ENCODE data around the gene NHSL2.
A peak's percentile ranks its signal among the peaks of the same experiment; 100 is the strongest.

Gene NHSL2

DNA sequence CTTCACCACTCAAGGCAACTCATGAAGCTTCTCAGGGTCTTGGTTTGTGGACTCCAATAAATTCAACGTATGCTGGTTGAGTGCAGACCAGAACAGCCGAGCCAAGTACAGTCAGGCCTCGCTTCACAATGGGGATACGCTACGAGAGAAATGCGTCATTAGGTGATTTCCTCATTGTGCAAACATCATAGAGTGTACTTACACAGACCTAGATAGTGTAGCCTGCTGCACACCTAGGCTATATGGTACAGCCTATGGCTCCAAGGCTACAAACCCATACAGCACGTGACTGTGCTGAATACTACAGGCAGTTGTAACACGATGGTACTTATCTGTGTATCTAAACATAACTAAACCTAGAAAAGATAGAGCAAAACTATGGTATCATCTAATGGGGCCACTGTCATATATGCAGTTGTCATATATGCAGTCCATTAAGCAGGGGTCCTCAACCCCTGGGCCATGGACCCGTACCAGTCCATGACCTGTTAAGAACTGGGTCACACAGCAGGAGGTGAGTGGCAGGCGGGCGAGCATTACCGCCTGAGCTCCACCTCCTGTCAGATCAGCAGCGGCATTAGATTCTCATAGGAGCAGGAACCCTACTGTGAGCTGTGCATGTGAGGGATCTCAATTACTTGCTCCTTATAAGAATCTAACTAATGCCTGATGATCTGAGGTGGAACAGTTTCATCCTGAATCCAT lies 189.6 kb downstream of the NHSL2 start:
- no peak for DNase-seq (ENCODE audit: low spot score)
- in situ Hi-C loops (cut with MboI; ENCODE audit: low sequenced_read_pairs, unreplicated experiment) = no loop called here
- TF ChIP-seq, protein P1, sequence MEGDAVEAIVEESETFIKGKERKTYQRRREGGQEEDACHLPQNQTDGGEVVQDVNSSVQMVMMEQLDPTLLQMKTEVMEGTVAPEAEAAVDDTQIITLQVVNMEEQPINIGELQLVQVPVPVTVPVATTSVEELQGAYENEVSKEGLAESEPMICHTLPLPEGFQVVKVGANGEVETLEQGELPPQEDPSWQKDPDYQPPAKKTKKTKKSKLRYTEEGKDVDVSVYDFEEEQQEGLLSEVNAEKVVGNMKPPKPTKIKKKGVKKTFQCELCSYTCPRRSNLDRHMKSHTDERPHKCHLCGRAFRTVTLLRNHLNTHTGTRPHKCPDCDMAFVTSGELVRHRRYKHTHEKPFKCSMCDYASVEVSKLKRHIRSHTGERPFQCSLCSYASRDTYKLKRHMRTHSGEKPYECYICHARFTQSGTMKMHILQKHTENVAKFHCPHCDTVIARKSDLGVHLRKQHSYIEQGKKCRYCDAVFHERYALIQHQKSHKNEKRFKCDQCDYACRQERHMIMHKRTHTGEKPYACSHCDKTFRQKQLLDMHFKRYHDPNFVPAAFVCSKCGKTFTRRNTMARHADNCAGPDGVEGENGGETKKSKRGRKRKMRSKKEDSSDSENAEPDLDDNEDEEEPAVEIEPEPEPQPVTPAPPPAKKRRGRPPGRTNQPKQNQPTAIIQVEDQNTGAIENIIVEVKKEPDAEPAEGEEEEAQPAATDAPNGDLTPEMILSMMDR (IDR thresholded peaks at IDR 0.05; ENCODE audit: borderline replicate concordance, control extremely low read depth, extremely low read depth, insufficient read depth, missing control alignments) = no peak

DNA sequence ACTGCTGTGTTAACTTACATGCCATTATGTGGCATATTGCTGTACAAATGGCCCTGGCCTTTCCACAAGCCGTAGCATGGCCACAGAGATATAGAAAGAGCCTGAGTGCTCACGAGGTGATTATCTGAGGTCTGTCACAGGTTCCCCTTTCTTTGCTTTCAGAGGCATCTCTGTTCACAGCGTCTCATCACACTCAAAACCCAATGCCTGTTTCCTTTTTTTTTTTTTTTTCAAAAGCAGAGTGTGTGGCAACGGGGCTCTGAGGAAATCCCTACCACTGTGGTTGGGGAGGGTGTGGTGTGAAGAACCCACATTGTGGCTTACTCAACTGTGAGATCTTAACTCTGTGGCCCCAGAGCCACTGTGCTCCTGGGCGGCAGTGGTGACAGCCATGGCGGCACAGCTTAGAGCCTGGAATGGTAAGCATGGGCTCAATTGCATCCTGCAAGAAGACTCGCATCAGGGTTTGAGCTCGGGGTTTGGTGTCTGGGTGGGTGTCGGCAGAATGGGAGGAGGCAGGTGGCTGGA lies 190.2 kb downstream of the NHSL2 start:
- peak; percentile 60 for DNase-seq (ENCODE audit: low spot score)
- TF ChIP-seq, protein P1 (IDR thresholded peaks at IDR 0.05; ENCODE audit: borderline replicate concordance, control extremely low read depth, extremely low read depth, insufficient read depth, missing control alignments) = no peak
- in situ Hi-C loops (cut with MboI; ENCODE audit: low sequenced_read_pairs, unreplicated experiment) = no loop called here

DNA sequence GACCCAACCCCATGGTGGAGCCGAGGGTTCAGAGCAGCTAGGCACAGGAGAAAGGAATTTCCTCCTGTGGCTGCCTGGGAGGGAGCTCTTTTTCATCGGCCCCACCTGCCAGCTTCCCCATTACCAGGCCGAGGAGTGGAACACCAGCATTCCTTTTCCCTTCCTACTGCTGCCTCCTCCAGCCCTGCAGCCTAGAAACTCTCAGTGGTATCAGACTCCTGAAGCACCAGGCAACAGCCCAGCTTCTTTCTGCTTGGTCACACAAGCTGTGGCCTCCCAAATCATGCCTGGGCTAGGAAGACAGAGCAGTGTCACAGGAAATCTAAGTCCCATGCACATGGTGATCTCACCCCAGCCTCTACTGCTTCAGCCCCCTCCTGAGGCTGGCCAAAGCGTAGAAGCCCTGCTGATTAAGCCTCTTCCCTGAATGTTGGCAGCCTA lies 191.0 kb downstream of the NHSL2 start:
- TF ChIP-seq, protein P1 (IDR thresholded peaks at IDR 0.05; ENCODE audit: borderline replicate concordance, control extremely low read depth, extremely low read depth, insufficient read depth, missing control alignments) = no peak
- in situ Hi-C loops (cut with MboI; ENCODE audit: low sequenced_read_pairs, unreplicated experiment) = no loop called here
- DNase-seq (ENCODE audit: low spot score) = no peak

DNA sequence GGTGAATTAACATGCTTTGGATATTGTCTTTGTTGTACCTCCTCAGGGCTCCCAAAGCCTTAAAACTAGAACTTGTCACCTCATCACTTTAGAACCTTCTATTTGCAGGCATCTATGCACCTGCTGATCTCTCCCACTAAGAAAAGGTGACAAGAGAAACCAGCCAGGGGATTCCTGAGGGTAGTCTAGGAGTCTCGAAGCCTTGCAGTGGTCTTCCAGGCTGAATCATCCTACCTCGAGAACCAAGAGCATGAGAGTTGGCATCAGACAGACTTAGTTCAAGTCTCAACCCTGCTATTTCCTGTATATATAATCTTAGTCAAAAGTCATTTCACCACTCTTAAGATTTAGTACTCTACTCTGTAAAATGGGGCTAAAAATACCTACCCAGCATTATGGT lies 191.5 kb downstream of the NHSL2 start:
- TF ChIP-seq, protein P1 (IDR thresholded peaks at IDR 0.05; ENCODE audit: borderline replicate concordance, control extremely low read depth, extremely low read depth, insufficient read depth, missing control alignments) = no peak
- DNase-seq (ENCODE audit: low spot score) = no peak
- in situ Hi-C loops (cut with MboI; ENCODE audit: low sequenced_read_pairs, unreplicated experiment) = no loop called here

DNA sequence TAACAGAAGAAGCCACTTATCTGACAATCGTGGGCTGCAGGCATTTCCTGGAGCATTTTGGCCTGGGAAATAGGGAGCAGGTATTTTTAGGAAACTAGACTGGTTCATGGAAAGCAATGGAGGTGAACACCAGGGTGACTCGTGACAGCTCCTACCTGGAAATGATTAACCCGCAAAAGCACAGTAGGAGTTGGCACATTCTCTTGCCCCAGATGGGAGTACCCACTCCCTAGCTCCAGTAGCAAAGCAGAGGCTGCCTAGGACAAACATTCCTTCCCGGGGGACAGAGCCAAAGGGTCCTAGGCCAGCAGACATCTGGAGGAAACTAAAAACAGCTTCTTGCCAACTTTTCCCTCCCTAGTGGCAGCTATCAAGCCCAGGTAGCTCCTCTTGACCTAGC lies 192.1 kb downstream of the NHSL2 start:
- in situ Hi-C loops (cut with MboI; ENCODE audit: low sequenced_read_pairs, unreplicated experiment) = no loop called here
- no peak for DNase-seq (ENCODE audit: low spot score)
- TF ChIP-seq, protein P1 (IDR thresholded peaks at IDR 0.05; ENCODE audit: borderline replicate concordance, control extremely low read depth, extremely low read depth, insufficient read depth, missing control alignments) = no peak

DNA sequence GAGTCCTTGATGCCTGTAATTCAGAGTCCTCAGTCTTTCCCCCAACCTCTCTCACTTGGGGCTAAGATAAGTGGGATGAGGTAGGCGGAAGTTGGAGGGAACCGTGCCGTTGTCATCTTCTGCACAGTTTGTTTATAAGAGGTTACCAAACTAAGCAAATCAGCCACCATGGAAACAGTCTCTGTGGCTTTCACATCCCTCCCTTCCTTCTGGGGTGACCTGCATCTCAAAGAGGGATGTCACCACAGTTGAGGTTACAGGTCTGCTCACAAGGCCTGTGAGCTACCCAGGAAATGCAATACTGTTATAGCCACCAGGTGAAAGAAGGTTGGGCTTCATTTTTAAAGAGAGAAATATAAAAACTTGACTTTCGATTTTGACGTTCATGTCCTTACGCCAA lies 194.8 kb downstream of the NHSL2 start:
- in situ Hi-C loops (cut with MboI; ENCODE audit: low sequenced_read_pairs, unreplicated experiment) = no loop called here
- TF ChIP-seq, protein P1 (IDR thresholded peaks at IDR 0.05; ENCODE audit: borderline replicate concordance, control extremely low read depth, extremely low read depth, insufficient read depth, missing control alignments) = no peak
- peak; percentile 56 for DNase-seq (ENCODE audit: low spot score)
